Dermis microvascular lymphatic vessel endothelial cell (primary cell): ENCODE results near the gene PPA1. TPM values are rescaled to one million over a fixed set of nuclear protein-coding genes. Genes with fewer than 3 reads are reported as not detected.
"Not testable (repeated sequence)": the region's sequence is repeated elsewhere in the genome, so short reads cannot be mapped to it uniquely, and the experiment has no call there.

Source experiments
- DNase-seq, 2 donors: peaks; one replicate each; pipeline versions ENCODE4 v3.0.0 to v3.0.0-alpha.2; 2010; ENCODE audit warnings: low read depth in 2 of 2
- total RNA-seq: library from RNA; depleted of rRNA; stranded (reverse); fragments of >200 nt; gene quantifications from 2 replicates; pipeline ENCODE4 v1.2.1, GENCODE V29; 2014

The PPA1 gene
- total RNA-seq, 1 donor from 2014 or later = 147 TPM

GRCh38 chr10:70169649-70170364 is 63.4 kb downstream of the PPA1 start:
- no peak for DNase-seq

GRCh38 chr10:70169011-70169410 is 64.2 kb downstream of the PPA1 start:
- no peak for DNase-seq

- no peak for DNase-seq
These were observed 66.0 kb downstream of the PPA1 start for GRCh38 chr10:70167246-70167645.

- no peak for DNase-seq
These were observed 66.8 kb downstream of the PPA1 start for GRCh38 chr10:70166394-70166793.

GRCh38 chr10:70164163-70164562 is 69.1 kb downstream of the PPA1 start:
- no peak for DNase-seq

GRCh38 chr10:70163448-70163847 is 69.8 kb downstream of the PPA1 start:
- DNase-seq = no peak

- no peak for DNase-seq
These were observed 70.4 kb downstream of the PPA1 start for GRCh38 chr10:70162892-70163201.

- DNase-seq = no peak
These were observed 70.9 kb downstream of the PPA1 start for GRCh38 chr10:70162151-70162891.

GRCh38 chr10:70160798-70161197 is 72.4 kb downstream of the PPA1 start:
- no peak for DNase-seq

- DNase-seq = not testable (repeated sequence)
These were observed 73.9 kb downstream of the PPA1 start for GRCh38 chr10:70159366-70159765.

- no peak for DNase-seq
These were observed 75.1 kb downstream of the PPA1 start for GRCh38 chr10:70158113-70158512.

GRCh38 chr10:70155255-70155838 is 77.9 kb downstream of the PPA1 start:
- no peak for DNase-seq

Other genes starting within 250 kb of the PPA1 start
- gene MACROH2A2, start 180.6 kb downstream of the PPA1 start, total RNA-seq = under 0.01 TPM in 1 of 2 replicates, not detected in the other
- 1.3 and 1.5 TPM in 2 replicates for gene AIFM2, start 100.6 kb downstream of the PPA1 start, total RNA-seq
- 4.6 and 5.2 TPM in 2 replicates for gene TYSND1, start 86.7 kb downstream of the PPA1 start, total RNA-seq
- 114 and 133 TPM in 2 replicates for gene SAR1A, start 62.9 kb downstream of the PPA1 start, total RNA-seq
- gene NPFFR1, start 50.6 kb upstream of the PPA1 start, total RNA-seq = not detected in 2 replicates
- 3.4 and 3.5 TPM in 2 replicates for gene LRRC20, start 149.2 kb upstream of the PPA1 start, total RNA-seq
- gene EIF4EBP2, start 170.7 kb upstream of the PPA1 start, total RNA-seq = 21.8 and 27.8 TPM in 2 replicates
- gene NODAL, start 208.3 kb upstream of the PPA1 start, total RNA-seq = not detected in 2 replicates
- 177 and 179 TPM in 2 replicates for gene PALD1, start 245.3 kb upstream of the PPA1 start, total RNA-seq